ENCODE results near the gene SPARC. TPM values are rescaled to one million over a fixed set of nuclear protein-coding genes. Genes with fewer than 3 reads are reported as not detected.

The SPARC gene
- total and polyA plus RNA-seq, 4 donors, result 145 to 1,186 (median 918) TPM

- no peak for TF ChIP-seq CTCF (IDR thresholded peaks at IDR 0.05; ENCODE audit: control extremely low read depth, extremely low read depth)
- Histone ChIP-seq H3K9me3 (ENCODE audit: control insufficient read depth in 4 of 4, insufficient read depth in 3 of 4, low read length in 3 of 4) (no peaks in the 10 kb centered on the region), H3K4me1 (ENCODE audit: control insufficient read depth in 5 of 5, insufficient read depth in 5 of 5, low read length in 5 of 5) (no peaks in the 10 kb centered on the region), H3K4me3 (no peak overlapping the region), H3K9ac (ENCODE audit: insufficient read depth in 1 of 2, low read length in 2 of 2) (no peak overlapping the region), H3K27me3 (ENCODE audit: control insufficient read depth in 3 of 3, insufficient read depth in 3 of 3, low read length in 2 of 3) (peaks cover 0 to 4% (median 2%) of the 10 kb centered on the region in 3 donors), H3K27ac (ENCODE audit: low read depth in 1 of 2, low read length in 1 of 2) (no peak overlapping the region), H3K36me3 (ENCODE audit: control insufficient read depth in 4 of 4, insufficient read depth in 4 of 4, low read length in 4 of 4) (no peaks in the 10 kb centered on the region)
- ATAC-seq (ENCODE audit: insufficient read depth, low FRiP score) (no peak), DNase-seq (no peak)
- 58 to 70% methylated on average over 6 of the region's 6 CpGs for WGBS, 2 donors
Observed at GRCh38 chr5:151619812-151620460, 66.8 kb downstream of the SPARC start.

- ATAC-seq (ENCODE audit: insufficient read depth, low FRiP score), result no peak
- no peaks in the 10 kb centered on the region for H3K36me3 ChIP-seq (ENCODE audit: control insufficient read depth in 4 of 4, insufficient read depth in 4 of 4, low read length in 4 of 4)
- H3K4me3 ChIP-seq, result no peak overlapping the region
- TF ChIP-seq CTCF (IDR thresholded peaks at IDR 0.05; ENCODE audit: control extremely low read depth, extremely low read depth), result no peak
- DNase-seq, result no peak
- H3K9ac ChIP-seq (ENCODE audit: insufficient read depth in 1 of 2, low read length in 2 of 2), result no peak overlapping the region
- H3K4me1 ChIP-seq (ENCODE audit: control insufficient read depth in 5 of 5, insufficient read depth in 5 of 5, low read length in 5 of 5), result no peaks in the 10 kb centered on the region
- H3K27me3 ChIP-seq (ENCODE audit: control insufficient read depth in 3 of 3, insufficient read depth in 3 of 3, low read length in 2 of 3), result peaks cover 0 to 4% (median 2%) of the 10 kb centered on the region in 3 donors
- H3K27ac ChIP-seq (ENCODE audit: low read depth in 1 of 2, low read length in 1 of 2), result no peak overlapping the region
- 47 to 63% methylated on average over 2 of the region's 2 CpGs for WGBS, 2 donors
- H3K9me3 ChIP-seq (ENCODE audit: control insufficient read depth in 4 of 4, insufficient read depth in 3 of 4, low read length in 3 of 4), result no peaks in the 10 kb centered on the region
Observed at GRCh38 chr5:151618907-151619306, 67.8 kb downstream of the SPARC start.

GRCh38 chr5:151617841-151618710 is 68.6 kb downstream of the SPARC start:
- peaks cover 0 to 4% (median 2%) of the 10 kb centered on the region in 3 donors for H3K27me3 ChIP-seq (ENCODE audit: control insufficient read depth in 3 of 3, insufficient read depth in 3 of 3, low read length in 2 of 3)
- WGBS, 2 donors, result 83 to 88% methylated on average over 3 of the region's 3 CpGs

More at GRCh38 chr5:151617841-151618710, 68.6 kb downstream of the SPARC start:
- H3K9ac ChIP-seq (ENCODE audit: insufficient read depth in 1 of 2, low read length in 2 of 2), result no peak overlapping the region
- H3K36me3 ChIP-seq (ENCODE audit: control insufficient read depth in 4 of 4, insufficient read depth in 4 of 4, low read length in 4 of 4), result no peaks in the 10 kb centered on the region
- no peak overlapping the region for H3K27ac ChIP-seq (ENCODE audit: low read depth in 1 of 2, low read length in 1 of 2)
- no peaks in the 10 kb centered on the region for H3K4me1 ChIP-seq (ENCODE audit: control insufficient read depth in 5 of 5, insufficient read depth in 5 of 5, low read length in 5 of 5)
- TF ChIP-seq CTCF (IDR thresholded peaks at IDR 0.05; ENCODE audit: control extremely low read depth, extremely low read depth), result no peak
- H3K4me3 ChIP-seq, result no peak overlapping the region
- no peaks in the 10 kb centered on the region for H3K9me3 ChIP-seq (ENCODE audit: control insufficient read depth in 4 of 4, insufficient read depth in 3 of 4, low read length in 3 of 4)
- ATAC-seq (ENCODE audit: insufficient read depth, low FRiP score), result no peak
- no peak for DNase-seq

Measured in lung (tissue), 12 donors.